GM21723 (cell line): ENCODE data around the gene ZER1.

Experiments used
- ATAC-seq: cut with Tn5 transposase; IDR thresholded peaks from one replicate; pipeline ENCODE4 v1.9.1; 2021; ENCODE audit warnings: mild to moderate bottlenecking, moderate library complexity; ENCODE audit not compliant: unreplicated experiment

Gene ZER1

DNA sequence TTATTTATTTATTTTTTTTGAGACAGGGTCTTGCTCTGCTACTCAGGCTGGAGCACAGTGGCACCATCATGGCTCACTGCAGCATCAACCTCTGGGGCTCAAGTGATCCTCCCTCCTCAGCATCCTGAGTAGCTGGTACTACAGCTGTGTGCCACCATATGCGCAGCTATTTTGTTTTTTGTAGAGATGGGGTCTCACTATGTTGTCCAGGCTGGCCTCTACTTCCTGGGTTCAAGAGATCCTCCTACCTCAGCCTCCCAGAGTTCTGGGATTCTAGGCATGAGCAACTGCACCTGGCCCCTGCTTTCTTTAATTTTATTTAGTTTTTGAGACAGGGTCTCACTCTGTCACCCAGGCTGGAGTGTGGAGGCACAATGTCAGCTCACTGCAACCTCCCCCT is 28.3 kb downstream of the ZER1 start:
- no peak for ATAC-seq

DNA sequence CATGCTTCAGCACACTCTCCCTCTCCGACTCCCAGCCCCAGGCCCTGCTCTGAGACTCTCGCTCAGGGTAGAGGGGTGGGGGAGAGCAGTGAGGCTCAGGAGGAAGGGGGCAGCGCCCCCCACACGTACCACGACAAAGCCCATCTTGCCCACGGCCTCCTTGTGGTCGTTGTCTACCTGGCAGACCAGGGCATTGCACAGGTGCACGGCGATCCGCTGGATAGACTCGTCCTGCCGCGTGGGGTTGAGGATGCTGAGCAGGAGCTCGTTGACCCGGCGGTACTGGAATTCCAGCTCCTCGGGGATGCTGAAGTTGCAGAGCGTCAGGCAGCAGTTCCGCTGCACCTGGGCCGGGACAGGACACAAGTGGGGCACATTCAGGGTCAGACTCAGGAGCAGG is 29.3 kb downstream of the ZER1 start:
- ATAC-seq, result no peak

DNA sequence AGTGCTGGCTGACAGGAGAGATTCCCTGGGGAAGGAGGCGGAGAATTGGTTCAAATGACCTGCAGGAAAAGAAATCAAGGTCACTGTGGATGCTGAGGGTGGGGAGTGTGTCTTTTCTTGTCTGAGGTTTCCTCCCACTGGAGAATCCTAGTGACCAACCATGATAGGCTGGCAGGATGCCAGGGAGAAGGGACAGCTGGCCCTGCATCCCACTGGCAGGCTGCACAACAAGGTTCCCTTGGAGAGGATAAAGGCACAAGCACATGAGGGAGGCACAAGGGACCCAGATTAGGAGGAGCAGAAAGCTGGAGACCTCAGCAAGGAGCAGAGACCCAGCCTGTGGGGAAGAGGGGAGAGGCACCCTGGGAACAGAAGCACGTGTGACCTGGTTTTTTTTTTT is 36.4 kb downstream of the ZER1 start:
- ATAC-seq, result no peak

DNA sequence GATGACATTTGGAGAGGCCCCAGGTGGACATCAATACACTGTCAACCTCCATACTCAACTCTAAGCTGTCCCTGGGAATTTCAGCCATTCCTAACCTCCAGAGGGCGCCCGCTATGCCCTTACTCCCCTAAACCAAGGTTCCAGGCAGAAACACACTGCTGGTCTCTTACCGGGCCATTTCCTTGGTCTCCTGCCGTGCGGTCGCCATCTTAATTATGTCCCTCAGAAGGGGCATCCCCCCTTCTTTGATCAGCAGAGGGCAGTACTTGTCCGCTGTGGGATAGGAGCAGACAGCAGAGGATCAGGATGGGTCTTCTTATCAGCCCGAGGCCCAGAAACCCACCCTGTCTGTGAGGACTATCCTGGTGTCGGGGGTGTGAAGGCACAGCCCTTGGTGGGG is 38.5 kb downstream of the ZER1 start:
- ATAC-seq, result no peak

DNA sequence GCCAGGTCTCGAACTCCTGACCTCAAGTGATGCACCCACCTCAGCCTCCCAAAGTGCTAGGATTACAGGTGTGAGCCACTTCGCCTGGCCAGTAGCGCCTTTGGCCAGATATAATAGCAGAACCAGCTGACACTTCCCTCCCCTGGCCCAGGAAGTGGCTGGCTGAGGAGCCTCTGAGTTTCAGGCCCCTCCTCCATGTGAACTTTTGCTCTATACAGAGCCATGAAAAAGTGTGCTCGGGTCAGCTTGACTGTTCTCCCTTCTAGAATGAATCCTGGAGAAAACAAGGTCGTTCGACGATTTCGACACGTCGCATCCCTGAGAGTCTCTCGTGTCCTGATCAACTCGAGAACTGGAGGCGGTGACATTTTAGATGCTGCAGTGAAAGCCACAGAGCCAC is 39.2 kb downstream of the ZER1 start:
- ATAC-seq, result no peak

DNA sequence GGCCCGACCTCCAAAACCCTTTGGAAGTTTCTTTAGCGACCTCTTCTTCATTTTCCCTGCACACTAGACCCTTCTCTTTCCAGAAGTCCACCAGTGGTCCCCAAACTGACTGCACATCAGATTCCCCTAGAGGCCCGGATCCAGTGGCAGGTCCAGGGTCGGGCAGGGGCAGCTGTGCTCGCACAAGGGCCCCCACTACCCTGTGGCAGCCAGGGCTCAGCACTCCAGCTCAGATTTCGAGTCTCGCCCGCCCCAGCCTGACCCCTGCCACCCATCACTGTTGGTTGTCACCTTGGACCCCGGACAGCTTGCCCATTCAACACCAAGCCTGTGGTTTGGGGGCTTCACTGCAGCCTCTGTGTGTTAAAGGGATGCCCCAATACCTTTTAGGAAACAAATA is 40.0 kb downstream of the ZER1 start:
- no peak for ATAC-seq

DNA sequence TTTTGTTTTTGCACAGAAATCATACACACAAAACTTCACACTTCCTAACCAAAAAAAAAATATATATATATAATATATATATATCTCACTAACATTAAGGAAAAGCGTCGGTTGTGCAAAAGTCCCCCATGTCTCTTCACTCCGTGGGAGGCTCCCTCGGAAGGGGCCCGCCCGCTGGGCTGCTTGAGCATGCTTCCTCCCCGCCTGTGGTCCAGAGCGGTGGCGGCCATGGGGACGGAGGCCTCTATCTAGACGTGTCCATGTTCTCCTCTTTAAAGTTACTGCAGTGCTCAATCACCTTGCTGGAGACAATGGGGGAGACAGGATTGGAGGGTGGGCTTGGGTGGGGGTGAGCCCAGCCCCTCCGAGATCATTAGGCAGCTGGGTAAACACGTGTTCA is 40.6 kb downstream of the ZER1 start:
- ATAC-seq, result no peak

DNA sequence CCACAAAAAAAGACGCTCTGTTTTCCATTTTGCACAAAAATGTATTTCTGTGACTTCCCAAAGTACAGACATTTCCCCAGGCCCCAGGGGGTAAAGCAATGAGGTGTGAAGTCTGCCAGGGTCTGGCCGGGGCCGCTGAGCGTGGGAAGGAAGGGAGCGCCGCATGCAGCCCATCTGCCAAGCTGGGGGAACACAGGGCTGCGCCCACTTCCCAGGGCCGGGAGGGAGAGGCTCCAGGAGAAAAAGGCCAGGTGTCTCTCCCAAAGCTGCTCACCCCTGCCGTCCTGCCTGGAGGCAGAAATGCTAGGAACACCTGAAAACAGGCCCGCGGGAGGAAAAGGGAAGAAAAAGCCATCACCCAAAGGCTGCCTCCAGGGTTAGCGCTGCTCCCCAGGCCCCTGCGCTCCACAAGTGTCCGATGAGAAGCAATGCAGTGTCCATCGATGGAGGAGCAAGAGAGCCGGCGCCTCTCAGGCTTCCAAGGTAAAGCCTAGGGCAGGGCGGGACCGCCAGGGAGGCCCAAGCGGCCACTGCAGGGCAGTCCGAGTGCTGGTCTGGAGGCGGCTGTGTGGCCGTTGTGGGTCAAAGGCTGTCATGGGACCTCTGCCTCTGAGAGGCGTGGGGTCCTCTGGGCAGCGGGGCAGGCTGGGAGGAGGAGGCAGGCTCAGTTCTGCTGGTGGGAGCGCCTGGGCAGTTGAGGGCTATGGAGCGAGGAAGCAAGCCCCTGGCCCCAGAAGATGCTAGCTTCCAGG is 41.8 kb downstream of the ZER1 start:
- no peak for ATAC-seq

DNA sequence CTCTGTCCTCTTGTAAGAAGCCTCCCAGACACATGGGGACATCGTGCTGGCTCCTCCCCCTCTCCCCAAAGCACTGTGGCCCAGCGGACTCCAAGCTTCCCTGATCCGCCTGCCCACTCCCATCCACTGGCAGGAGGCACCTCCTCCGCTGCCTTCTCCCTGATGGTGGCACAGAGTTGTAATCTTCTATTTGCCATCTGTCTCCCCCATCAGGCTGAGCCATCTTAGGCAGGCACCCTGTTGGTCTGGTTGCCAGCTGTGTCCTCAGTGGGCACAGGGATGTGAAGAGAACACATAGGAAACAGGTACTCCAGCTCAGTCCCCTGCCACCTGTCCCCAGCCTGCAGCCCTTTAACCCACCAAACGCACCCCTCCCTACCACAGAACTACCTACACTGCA is 42.4 kb downstream of the ZER1 start:
- ATAC-seq, result no peak

DNA sequence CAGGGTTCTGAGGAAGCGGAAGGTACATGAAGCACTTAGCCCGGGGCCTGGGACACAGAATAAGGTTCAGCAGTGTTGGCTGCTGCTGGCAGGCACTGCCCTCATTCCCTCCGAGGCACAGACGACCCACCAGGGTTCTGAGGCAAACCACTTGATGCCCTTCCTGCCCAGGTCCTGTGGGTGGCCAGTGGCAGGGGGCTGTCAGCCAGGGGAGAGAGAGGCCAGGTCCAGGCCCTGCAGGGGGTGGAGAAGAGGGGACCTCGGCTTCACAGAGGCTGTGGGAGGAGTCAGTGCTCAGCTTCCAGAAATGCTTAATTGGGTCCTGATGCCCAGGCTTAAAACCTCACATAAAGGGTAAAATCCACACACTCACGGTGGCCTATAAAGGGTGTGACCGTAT is 43.4 kb downstream of the ZER1 start:
- no peak for ATAC-seq

DNA sequence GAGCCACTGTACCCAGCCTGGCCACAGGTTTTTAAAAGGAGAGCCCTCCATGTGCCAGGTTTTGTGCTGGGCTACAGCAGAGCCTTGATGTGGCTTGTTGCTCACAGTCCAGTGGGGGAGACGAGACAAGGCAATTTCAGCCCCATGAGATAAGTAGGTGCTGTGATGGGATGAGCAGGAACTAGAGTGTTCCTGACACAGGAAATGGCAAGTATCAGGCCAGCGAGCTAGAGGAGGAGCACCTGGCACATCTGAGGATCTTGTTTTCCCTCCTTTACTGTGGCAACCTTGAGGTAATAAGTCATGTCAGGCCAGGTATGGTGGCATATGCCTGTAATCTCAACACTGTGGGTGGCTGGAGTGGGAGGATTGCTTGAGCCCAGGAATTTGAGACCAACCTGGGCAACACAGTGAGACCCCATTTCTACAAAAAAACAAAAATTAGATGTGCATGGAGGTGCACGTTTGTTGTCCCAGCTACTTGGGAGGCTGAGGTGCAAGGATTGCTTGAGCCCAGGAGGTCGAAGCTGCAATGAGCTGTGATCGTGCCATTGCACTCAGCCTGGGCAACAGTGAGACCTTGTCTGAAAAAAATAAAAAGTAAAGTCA is 44.0 kb downstream of the ZER1 start:
- ATAC-seq, result no peak

DNA sequence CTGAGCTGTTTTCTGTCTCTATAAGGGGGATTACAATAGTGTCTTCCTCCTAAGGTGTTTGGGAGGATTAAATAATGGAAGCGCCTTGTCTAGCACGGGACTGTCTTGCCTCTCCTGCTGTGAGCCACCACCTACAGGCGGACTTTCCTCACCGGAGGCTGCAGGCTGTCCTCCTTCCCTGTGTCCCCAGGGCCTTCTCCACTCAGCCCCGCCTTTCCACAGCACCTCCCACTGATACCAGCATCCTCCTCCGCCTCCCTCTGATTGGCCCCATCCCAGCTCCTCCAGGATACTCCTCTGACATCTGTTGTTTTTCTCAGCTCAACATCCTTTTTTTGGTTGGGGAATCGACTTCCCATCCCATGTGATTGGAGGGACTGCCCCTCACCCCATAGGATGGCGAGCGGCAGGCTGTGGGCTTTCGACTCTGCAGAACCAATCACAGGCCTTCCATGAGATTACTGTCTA is 46.9 kb downstream of the ZER1 start:
- peak; percentile 17 for ATAC-seq

DNA sequence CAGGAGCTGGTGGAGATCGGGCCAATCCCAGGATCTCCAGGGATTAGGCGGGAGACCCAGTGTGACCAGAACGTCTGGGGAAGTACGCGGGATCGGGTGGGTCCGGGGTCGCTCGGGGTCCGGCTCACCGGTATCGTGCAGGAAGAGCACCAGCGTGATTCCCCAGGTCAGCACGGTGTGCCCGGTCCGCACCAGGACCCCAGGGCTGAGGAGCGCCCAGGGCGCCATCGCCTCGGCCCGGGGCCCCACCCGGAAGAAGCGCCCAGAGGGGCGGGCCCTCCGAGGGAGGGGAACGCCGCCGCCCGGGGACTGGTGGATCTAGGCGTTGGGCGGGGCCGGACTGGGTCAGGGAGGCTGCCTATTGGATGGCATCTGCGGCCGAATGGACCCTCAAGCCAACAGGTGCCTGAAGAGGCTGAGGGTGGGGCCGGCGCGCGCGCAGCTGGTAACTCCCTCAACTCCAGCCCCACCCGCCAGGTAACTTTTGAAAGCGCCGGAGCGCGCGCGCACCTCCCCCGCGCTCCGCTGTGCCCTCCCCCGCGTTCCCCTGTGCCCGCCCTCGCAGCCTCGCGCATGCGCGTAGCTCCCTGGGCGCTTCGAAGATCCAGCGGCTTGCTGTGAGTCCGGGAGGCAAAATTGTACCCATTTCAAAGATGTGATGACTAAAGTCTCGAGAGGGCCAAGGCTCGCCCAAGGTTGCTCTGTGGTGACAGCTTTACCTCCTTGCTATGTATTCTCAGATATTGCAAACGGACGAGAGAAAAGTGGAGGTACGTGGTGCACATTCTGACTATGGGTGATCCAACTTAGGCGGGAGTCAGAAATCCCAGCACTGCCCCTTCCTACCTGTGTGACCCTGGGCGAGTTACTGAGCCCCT is 47.6 kb downstream of the ZER1 start, which contains the start of gene ZDHHC12:
Gene ZDHHC12, minus strand, starts transcription at position 262 of the 878 bp plus-strand sequence. Its CDS starts 34 bp downstream, at position 228.
- peak; percentile 89 for ATAC-seq

DNA sequence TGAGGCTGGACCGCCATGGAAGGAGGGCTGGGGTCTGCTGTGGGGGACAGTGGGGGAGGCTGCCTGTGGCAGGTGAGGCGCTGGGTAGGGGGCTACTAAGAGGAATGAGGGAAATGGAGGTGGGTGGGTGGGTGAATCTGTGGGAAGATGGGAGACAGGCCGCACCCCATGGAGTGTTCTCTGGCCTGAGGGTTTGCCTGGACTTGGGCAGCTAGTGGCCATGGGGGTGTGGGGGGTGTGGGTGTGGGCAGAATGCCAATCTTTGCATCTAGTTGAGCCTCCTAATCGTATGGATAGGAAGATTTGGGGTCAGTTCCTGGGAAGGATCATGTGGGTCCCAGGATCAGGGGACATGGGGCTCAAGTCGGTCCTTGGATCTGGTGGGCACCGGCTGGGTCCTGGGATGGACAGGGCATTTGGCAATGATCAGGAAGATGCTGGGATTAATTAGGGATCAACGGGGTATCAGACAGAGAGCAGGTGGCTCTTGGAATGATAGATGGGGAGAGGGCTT is 48.3 kb downstream of the ZER1 start:
- no peak for ATAC-seq

DNA sequence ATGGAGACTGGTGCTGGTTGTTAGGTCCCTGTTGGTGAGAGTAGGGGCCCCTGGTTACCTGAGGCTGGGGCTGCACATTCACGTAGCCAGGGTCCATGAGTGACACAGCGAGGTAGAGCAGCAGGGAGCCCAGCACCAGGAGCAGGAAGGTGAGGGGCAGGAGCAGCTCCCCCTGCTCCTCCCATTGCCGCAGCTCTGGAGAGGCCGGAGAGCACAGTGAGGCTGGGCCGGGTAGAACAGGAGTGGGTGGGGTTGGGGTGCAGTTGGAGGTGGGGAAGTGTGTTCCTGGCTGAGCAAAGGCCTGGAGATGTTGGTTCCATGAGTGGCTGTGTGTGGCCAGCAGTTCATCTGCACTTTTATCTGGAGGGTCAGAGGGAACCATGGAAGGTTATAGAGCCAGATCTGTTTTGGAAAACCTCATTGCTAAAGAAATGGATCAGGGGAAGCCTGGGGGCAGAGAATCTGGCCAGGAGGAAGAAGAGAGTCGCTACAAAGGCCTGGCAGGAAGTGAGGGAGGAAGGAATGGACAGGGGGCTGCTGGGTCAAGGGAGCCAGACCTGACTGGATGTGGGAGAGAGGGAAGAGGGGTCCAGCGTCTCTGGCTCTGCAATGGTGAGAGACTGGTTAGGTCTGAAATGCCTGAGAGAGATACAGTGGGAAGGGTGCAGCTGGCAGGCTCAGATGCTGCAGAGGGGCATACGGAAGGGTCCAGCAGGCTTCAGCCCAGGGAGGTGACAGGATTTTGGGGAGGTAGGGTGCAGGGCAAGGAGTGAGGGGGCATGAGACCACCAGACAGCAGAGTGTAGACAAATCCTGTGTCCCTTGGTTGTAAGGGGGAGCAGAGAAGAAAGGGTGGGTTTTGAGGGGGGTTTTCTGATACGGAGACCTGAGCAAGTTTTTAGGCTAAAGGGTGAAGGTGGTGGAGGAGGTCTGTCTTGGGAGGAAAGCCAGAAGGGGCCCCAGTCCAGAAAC is 49.1 kb downstream of the ZER1 start:
- ATAC-seq, result no peak

DNA sequence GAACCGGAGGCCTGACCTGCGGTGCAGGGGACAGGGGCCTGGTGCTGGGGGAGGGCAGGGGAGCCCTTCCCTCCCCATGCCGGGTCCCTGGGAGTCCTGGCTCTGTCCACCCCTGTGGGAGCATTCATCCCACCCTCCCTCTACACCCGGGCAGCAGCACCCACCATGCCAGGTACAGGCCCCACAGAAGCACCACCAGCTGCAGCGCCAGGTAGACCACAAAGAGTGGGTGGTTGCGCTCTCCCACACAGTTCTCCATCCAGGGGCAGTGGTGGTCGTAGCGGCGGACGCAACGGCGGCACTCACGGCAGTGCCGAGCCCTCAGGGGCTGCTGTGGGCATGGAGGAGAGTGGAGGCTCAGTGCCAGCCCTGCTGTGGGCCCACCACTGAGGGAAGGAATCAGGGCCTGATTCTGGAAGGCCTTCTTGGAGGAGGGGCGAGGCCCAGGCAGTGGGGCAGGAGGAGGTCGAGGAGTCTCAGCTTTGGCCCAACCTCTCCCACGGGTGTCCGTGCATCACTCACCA is 50.2 kb downstream of the ZER1 start:
- ATAC-seq, result no peak

DNA sequence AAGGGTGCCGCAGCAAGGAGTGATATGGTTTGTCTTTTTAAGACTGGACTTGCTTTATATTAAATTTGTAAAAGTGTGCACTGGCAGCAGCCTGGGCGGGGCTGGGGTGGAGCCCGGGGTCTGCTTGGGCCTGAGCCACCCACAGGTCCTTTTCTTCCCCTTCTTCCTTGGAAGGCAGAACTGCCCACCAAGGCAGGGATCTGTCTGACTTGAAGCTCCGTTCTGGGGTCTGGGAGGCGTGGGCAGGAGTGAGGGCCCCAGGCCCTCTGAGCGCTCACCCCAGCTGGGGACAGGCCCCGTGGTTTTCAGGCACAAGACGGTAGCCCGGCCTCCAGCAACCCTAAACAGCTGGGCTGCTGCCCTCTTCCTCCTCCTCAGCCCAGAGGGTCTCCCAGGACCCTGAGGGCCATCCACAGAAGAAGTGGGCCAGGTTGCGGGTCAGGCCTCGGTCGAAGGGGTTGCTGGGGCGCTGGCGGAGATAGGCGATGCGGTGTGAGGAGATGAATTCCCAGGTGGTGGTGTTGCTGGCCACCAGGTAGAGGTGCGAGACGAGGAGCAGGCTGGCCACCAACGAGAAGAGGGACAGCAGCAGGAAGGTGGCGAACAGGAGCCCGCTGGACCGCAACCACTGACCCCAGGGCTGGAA is 50.8 kb downstream of the ZER1 start:
- ATAC-seq, result no peak

DNA sequence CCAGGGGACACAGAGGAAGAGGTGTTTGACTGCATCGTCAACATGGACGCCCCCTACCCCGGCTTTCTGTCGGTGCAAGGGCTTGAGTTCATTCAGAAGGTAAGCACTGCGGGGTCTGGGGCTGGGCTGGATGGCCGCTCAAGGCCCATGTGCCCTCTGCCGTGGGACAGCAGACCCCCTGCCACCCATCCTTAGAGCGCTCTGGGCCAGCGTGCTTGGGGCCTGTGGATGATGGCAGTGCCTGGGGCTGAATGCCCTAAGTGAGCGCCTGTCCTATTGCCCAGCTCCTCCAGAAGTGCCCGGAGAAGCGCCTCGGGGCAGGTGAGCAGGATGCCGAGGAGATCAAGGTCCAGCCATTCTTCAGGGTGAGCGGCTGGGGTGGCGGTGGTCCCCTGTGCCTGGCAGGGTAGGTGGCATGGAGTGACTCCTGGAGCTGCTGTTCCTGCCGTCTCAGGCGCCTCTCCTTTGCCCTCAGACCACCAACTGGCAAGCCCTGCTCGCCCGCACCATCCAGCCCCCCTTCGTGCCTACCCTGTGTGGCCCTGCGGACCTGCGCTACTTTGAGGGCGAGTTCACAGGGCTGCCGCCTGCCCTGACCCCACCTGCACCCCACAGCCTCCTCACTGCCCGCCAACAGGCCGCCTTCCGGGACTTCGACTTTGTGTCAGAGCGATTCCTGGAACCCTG is 51.7 kb downstream of the ZER1 start:
- no peak for ATAC-seq

DNA sequence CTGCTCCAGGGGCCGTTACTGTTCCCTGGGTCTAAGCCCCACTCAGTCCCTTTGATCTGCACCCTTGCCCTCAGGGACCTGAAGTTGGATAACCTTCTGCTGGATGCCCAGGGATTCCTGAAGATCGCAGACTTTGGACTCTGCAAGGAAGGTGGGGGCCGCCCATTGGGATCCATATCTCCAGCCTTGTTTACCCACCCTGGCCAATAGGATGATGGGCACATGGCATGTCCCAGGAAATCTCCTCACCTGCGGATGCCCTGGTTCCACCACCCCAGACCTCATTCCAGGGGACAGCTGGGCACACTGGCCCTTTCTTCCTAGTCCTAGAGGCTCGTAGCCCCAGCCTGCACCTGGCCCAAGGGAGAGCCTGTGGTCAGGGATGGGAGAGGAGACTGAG is 53.3 kb downstream of the ZER1 start:
- ATAC-seq, result no peak
